PC-3 (cell line): ENCODE results near the gene TUBD1. TPM values are rescaled to one million over a fixed set of nuclear protein-coding genes. Genes with fewer than 3 reads are reported as not detected.
"Not testable (repeated sequence)": the region's sequence is repeated elsewhere in the genome, so short reads cannot be mapped to it uniquely, and the experiment has no call there.

Experiments
- ATAC-seq: fragments of 200-7000 bp; cut with Tn5 transposase; 2 replicates; pipeline ENCODE4 v1.9.1; 2020; ENCODE audit warnings: mild to moderate bottlenecking, moderate library complexity
- BruUV-seq: library from RNA; stranded (reverse); fragments of 400-500 nt; replicated peaks from 2 replicates; lab custom pipeline; 2021; lab: Mats Ljungman, UMichigan
- CTCF ChIA-PET: fragments of 300-600 bp; sonication (Branson Sonifier 250); formaldehyde crosslinking; loops from one replicate; lab custom pipeline; 2022; ENCODE audit warnings: antibody characterized with exemption; lab: Charles Lee
- POLR2A ChIA-PET: fragments of 300-600 bp; sonication (Branson Sonifier 250); formaldehyde crosslinking; loops from one replicate; lab custom pipeline; 2022; ENCODE audit warnings: antibody characterized with exemption; ENCODE audit not compliant: unreplicated experiment; lab: Charles Lee
- DNase-seq: peaks from one replicate; pipeline ENCODE4 v3.0.0-alpha.2; 2015
- H2AFZ ChIP-seq: fragments of 300-600 bp; sonication (generic); 2 replicates; pipeline ENCODE4 v1.6.0; 2016; ENCODE audit warnings: antibody characterized with exemption, low read length
- H3F3A ChIP-seq: fragments of 300-600 bp; sonication (generic); one replicate; pipeline ENCODE4 v1.6.0; 2017; ENCODE audit warnings: antibody characterized with exemption, low read length, control low read depth, mild to moderate bottlenecking; ENCODE audit not compliant: unreplicated experiment
- H3K27ac ChIP-seq: fragments of 300-600 bp; sonication (generic); 2 replicates; pipeline ENCODE4 v1.5.1; 2016; ENCODE audit warnings: mild to moderate bottlenecking, low read length
- H3K27me3 ChIP-seq: fragments of 300-600 bp; sonication (generic); 2 replicates; pipeline ENCODE4 v1.6.1; 2016; ENCODE audit warnings: low read length, mixed read lengths
- H3K36me3 ChIP-seq: fragments of 300-600 bp; sonication (generic); 2 replicates; pipeline ENCODE4 v1.6.1; 2016; ENCODE audit warnings: low read depth, mixed run types, low read length, mixed read lengths
- H3K4me1 ChIP-seq: fragments of 300-600 bp; sonication (generic); 2 replicates; pipeline ENCODE4 v1.5.1; 2016; ENCODE audit warnings: low read length; ENCODE audit not compliant: insufficient read depth
- H3K4me2 ChIP-seq: fragments of 300-600 bp; sonication (generic); 2 replicates; pipeline ENCODE4 v1.6.0; 2016; ENCODE audit warnings: low read length
- H3K4me3 ChIP-seq: fragments of 300-600 bp; sonication (generic); 2 replicates; pipeline ENCODE4 v1.5.1; 2016; ENCODE audit warnings: mild to moderate bottlenecking, low read length, mixed read lengths
- H3K79me2 ChIP-seq: fragments of 300-600 bp; sonication (generic); 2 replicates; pipeline ENCODE4 v1.6.1; 2017; ENCODE audit warnings: low read length, mixed read lengths
- H3K9ac ChIP-seq: fragments of 300-600 bp; sonication (generic); 2 replicates; pipeline ENCODE4 v1.6.0; 2016; ENCODE audit warnings: mild to moderate bottlenecking, low read length
- H3K9me2 ChIP-seq: fragments of 300-600 bp; sonication (generic); replicated peaks from 2 replicates; pipeline ENCODE4 v1.6.1; 2016; ENCODE audit warnings: mixed run types, low read length, mixed read lengths
- H3K9me3 ChIP-seq: fragments of 300-600 bp; sonication (generic); 2 replicates; pipeline ENCODE4 v1.6.1; 2016; ENCODE audit warnings: low read length, mixed read lengths
- H4K20me1 ChIP-seq: fragments of 300-600 bp; sonication (generic); 2 replicates; pipeline ENCODE4 v1.6.1; 2016; ENCODE audit warnings: low read length, mixed read lengths
- EZH2 ChIP-seq: fragments of 300-600 bp; sonication (generic); IDR thresholded peaks from one replicate; pipeline ENCODE4 v1.6.1; 2017; ENCODE audit warnings: antibody characterized with exemption, mild to moderate bottlenecking, low read length; ENCODE audit not compliant: unreplicated experiment
- EZH2phosphoT487 ChIP-seq: fragments of 300-600 bp; sonication (generic); IDR thresholded peaks from 2 replicates; pipeline ENCODE4 v1.6.1; 2018; ENCODE audit warnings: mild to moderate bottlenecking, antibody characterized with exemption, low read length, borderline replicate concordance
- intact Hi-C: fragments of 100-400 bp; cut with micrococcal nuclease; formaldehyde crosslinking; loops from 2 replicates; pipeline ENCODE4 v1.9.0; 2023
- total RNA-seq: library from RNA; depleted of rRNA; stranded (reverse); fragments of >200 nt; gene quantifications from 2 replicates; pipeline ENCODE4 v1.2.3, GENCODE V29; 2014
- TF ChIP-seq, protein P1 (sequence below): fragments of 300-600 bp; sonication (generic); conservative IDR thresholded peaks from 2 replicates; pipeline ENCODE4 v1.5.1; 2017; ENCODE audit warnings: antibody characterized with exemption, low read depth, mild to moderate bottlenecking, low read length

The TUBD1 gene
- total RNA-seq, 1 experiment from 2014 or later, result 8.2 TPM

DNA sequence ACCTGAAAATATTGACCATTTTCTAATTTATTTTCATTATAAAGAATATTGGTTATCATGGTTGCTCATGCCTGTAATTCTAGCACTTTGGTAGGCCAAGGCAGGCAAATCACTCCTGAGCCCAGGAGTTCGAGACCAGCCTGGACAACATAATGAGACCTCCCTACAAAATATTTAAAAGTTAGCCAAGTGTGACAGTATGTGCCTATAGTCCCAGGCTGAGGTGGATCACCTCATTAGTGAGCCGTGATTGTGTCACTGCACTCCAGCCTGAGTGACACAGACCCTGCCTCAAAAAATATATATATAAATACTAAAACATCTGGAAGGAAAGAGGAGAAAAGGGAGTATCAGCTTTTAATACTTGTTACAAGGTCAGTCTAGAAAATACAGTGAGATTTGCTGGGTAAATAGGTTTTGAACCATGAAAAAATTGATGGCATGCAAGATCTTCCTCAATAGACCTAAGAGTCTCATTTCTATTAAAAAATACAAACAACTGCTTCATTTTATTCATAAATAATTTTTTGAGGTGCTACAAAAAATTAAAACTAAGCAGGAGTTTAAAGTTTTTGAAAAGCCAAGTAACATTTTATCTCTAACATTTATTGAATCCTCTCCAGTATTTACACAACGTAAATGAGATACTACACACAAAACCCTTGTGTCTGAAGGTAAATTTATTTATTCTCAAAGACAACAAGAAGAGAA lies 47.7 kb downstream of the TUBD1 start:
- Histone ChIP-seq H3K9me3 (no peaks in the 10 kb centered on the region), H2AFZ (no peak overlapping the region), H3K36me3 (peaks cover 13% of the 10 kb centered on the region), H4K20me1 (peaks cover 13% of the 10 kb centered on the region), H3K4me3 (peak overlapping the region; percentile 4; the same call in 1 of the 2 replicates), H3K4me2 (peak overlapping the region; percentile 79), H3F3A (peaks cover 32% of the 10 kb centered on the region), H3K27ac (peak overlapping the region; percentile 95), H3K9ac (peak overlapping the region; percentile 98), H3K4me1 (peaks cover 58% of the 10 kb centered on the region), H3K79me2 (peaks cover 16% of the 10 kb centered on the region), H3K9me2 (no peaks in the 10 kb centered on the region), H3K27me3 (no peaks in the 10 kb centered on the region)
- ChIA-PET CTCF (interaction anchor here (0.6 to 4.4 kb wide), 4 partner anchors 8 to 330 kb away, joined by 3 to 48 read pairs (median 4); no protein-coding TSS in a partner anchor), POLR2A (interaction anchor here (0.6 to 1.0 kb wide), 5 partner anchors 8 to 87 kb away, joined by 3 to 21 read pairs (median 4); no protein-coding TSS in a partner anchor)
- TF ChIP-seq EZH2 (no peak), EZH2phosphoT487 (no peak)
- TF ChIP-seq, protein P1, sequence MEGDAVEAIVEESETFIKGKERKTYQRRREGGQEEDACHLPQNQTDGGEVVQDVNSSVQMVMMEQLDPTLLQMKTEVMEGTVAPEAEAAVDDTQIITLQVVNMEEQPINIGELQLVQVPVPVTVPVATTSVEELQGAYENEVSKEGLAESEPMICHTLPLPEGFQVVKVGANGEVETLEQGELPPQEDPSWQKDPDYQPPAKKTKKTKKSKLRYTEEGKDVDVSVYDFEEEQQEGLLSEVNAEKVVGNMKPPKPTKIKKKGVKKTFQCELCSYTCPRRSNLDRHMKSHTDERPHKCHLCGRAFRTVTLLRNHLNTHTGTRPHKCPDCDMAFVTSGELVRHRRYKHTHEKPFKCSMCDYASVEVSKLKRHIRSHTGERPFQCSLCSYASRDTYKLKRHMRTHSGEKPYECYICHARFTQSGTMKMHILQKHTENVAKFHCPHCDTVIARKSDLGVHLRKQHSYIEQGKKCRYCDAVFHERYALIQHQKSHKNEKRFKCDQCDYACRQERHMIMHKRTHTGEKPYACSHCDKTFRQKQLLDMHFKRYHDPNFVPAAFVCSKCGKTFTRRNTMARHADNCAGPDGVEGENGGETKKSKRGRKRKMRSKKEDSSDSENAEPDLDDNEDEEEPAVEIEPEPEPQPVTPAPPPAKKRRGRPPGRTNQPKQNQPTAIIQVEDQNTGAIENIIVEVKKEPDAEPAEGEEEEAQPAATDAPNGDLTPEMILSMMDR, result no peak
- no TSS peak for BruUV-seq
- intact Hi-C loops, result loop anchor here (1.0 kb wide), 2 partner anchors 8 to 92 kb away; no protein-coding TSS in a partner anchor
- DNase-seq, result peak; percentile 47
- no peak for ATAC-seq

DNA sequence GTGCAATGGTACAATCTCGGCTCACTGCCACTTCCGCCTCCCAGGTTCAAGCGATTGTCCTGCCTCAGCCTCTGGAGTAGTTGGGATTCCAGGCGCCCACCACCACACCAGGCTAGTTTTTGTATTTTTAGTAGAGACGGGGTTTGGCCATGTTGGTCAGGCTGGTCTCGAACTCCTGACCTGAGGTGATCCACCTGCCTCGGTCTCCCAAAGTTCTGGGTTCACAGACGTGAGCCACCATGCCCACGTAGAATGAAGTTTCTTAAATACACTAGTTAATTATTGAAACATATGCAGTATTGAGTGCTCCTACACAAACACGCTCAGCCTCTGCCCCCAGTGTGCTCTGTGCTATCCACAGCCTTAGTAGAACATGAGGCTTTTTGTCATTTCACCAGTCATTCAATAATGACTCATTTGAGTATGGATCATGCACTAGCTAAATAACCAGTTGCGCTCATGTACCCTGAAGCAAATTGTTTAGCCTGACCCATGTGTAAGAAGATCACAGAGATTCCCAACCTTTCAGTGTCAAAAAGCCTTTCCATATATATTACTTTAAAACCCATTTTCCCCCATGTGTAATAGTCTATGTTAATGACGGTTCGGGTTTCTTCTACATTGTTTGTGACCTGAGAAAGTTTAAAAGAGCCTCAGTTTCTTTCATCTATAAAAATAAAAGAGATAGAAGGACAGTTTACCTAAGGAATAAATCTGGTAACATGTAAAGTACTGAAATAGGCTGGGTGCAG lies 49.7 kb downstream of the TUBD1 start:
- Histone ChIP-seq H3K9ac (peak overlapping the region; percentile 98), H3F3A (peaks cover 48% of the 10 kb centered on the region), H4K20me1 (peaks cover 33% of the 10 kb centered on the region), H3K9me3 (no peaks in the 10 kb centered on the region), H3K4me2 (peak overlapping the region; percentile 18), H2AFZ (no peak overlapping the region), H3K27me3 (no peaks in the 10 kb centered on the region), H3K4me3 (no peak overlapping the region), H3K79me2 (peaks cover 35% of the 10 kb centered on the region), H3K27ac (peak overlapping the region; percentile 95), H3K9me2 (no peaks in the 10 kb centered on the region), H3K4me1 (peaks cover 58% of the 10 kb centered on the region), H3K36me3 (peaks cover 33% of the 10 kb centered on the region)
- CTCF ChIA-PET, result interaction anchor here (0.6 to 4.4 kb wide), 5 partner anchors 10 to 89 kb away, joined by 4 to 48 read pairs (median 8); no protein-coding TSS in a partner anchor
- DNase-seq (peak; percentile 98), ATAC-seq (peak; percentile 45)
- POLR2A ChIA-PET, result interaction anchor here (0.6 to 3.0 kb wide), 11 partner anchors 9 to 757 kb away, joined by 3 to 40 read pairs (median 8); partner anchors contain the start of gene PTRH2
- intact Hi-C loops, result loop anchor here (1.0 kb wide), 1 partner anchor 16 kb away; no protein-coding TSS in a partner anchor
- no TSS peak for BruUV-seq
- TF ChIP-seq EZH2 (no peak), EZH2phosphoT487 (no peak)
- TF ChIP-seq, protein P1, result no peak

DNA sequence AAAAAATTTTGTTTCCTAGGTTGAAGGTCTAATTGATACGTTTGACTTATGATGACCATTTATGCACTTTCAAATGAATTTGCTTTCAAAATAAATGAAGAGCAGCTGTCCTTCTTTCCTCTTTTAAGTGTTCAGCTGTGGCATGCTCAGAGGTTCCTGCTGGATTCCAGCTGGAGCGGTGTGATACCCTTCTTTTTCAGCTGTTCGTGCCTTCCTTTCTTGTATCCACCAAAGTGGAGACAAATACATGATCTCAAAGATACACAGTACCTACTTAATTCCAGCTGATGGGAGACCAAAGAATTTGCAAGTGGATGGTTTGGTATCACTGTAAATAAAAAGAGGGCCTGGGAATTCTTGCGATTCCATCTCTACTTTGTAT lies 50.9 kb downstream of the TUBD1 start:
- H3K9me2 ChIP-seq, H2AFZ ChIP-seq, ATAC-seq, intact Hi-C loops, H3K27me3 ChIP-seq, BruUV-seq, H3K9me3 ChIP-seq, DNase-seq: not testable (repeated sequence)
- Histone ChIP-seq H3K4me2 (peak overlapping the region; percentile 94), H3K9ac (peak overlapping the region; percentile 98), H3K4me3 (peak overlapping the region; percentile 88), H3K36me3 (peaks cover 34% of the 10 kb centered on the region), H3K4me1 (peaks cover 51% of the 10 kb centered on the region), H3F3A (peaks cover 54% of the 10 kb centered on the region), H4K20me1 (peaks cover 34% of the 10 kb centered on the region), H3K79me2 (peaks cover 39% of the 10 kb centered on the region), H3K27ac (peak overlapping the region; percentile 95)
- ChIA-PET CTCF (interaction anchor here (0.8 kb wide), 1 partner anchor 18 kb away, joined by 4 read pairs; no protein-coding TSS in a partner anchor), POLR2A (interaction anchor here (0.7 to 3.0 kb wide), 6 partner anchors 11 to 88 kb away, joined by 4 to 40 read pairs (median 14); no protein-coding TSS in a partner anchor)

DNA sequence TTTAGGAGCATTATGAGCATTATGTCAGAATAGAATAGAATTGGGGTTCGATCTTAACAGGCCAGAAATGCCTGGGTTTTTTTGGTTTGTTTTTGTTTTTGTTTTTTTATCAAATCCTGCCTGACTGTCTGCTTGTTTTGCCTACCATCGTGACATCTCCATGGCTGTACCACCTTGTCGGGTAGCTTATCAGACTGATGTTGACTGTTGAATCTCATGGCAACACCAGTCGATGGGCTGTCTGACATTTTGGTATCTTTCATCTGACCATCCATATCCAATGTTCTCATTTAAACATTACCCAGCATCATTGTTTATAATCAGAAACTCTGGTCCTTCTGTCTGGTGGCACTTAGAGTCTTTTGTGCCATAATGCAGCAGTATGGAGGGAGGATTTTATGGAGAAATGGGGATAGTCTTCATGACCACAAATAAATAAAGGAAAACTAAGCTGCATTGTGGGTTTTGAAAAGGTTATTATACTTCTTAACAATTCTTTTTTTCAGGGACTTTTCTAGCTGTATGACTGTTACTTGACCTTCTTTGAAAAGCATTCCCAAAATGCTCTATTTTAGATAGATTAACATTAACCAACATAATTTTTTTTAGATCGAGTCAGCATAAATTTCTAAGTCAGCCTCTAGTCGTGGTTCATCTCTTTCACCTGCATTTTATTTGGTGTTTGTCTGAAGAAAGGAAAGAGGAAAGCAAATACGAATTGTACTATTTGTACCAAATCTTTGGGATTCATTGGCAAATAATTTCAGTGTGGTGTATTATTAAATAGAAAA lies 51.5 kb downstream of the TUBD1 start:
- ATAC-seq, CTCF ChIA-PET, intact Hi-C loops, BruUV-seq, H3K27me3 ChIP-seq, H3K9me2 ChIP-seq, H3K9me3 ChIP-seq, H2AFZ ChIP-seq: not testable (repeated sequence)
- POLR2A ChIA-PET, result interaction anchor here (0.6 to 3.0 kb wide), 6 partner anchors 55 to 229 kb away, joined by 4 to 40 read pairs (median 7); no protein-coding TSS in a partner anchor
- peak overlapping the region; percentile 94 for H3K4me2 ChIP-seq
- H3K4me3 ChIP-seq, result peak overlapping the region; percentile 88
- DNase-seq, result peak; percentile 45
- H3F3A ChIP-seq, result peaks cover 60% of the 10 kb centered on the region
- H3K27ac ChIP-seq, result peak overlapping the region; percentile 95
- H4K20me1 ChIP-seq, result peaks cover 34% of the 10 kb centered on the region
- peaks cover 44% of the 10 kb centered on the region for H3K79me2 ChIP-seq
- H3K4me1 ChIP-seq, result peaks cover 51% of the 10 kb centered on the region
- peaks cover 34% of the 10 kb centered on the region for H3K36me3 ChIP-seq
- H3K9ac ChIP-seq, result peak overlapping the region; percentile 98
